HEK293T (cell line): ENCODE results near the gene INPP4A.

Experiments
- ARNT ChIP-seq: fragments of 450-650 bp; IDR thresholded peaks from 2 replicates; pipeline ENCODE4 v1.6.1; 2017; ENCODE audit warnings: mild to moderate bottlenecking
- BHLHE40 ChIP-seq: fragments of 450-650 bp; IDR thresholded peaks from 2 replicates; pipeline ENCODE4 v1.6.1; 2016; ENCODE audit warnings: mild to moderate bottlenecking, moderate library complexity, borderline replicate concordance
- ELF4 ChIP-seq: fragments of 450-650 bp; IDR thresholded peaks from 2 replicates; pipeline ENCODE4 v1.6.1; 2017; ENCODE audit warnings: antibody characterized with exemption
- FOXA1 ChIP-seq: fragments of 450-650 bp; IDR thresholded peaks from 2 replicates; pipeline ENCODE4 v1.6.1; 2016; ENCODE audit warnings: mild to moderate bottlenecking
- FOXK2 ChIP-seq: fragments of 450-650 bp; IDR thresholded peaks from 2 replicates; pipeline ENCODE4 v1.6.1; 2016; ENCODE audit warnings: mild to moderate bottlenecking
- FOXM1 ChIP-seq: fragments of 450-650 bp; IDR thresholded peaks from 2 replicates; pipeline ENCODE4 v1.6.1; 2017; ENCODE audit warnings: mild to moderate bottlenecking, borderline replicate concordance
- L3MBTL2 ChIP-seq: fragments of 450-650 bp; conservative IDR thresholded peaks from 2 replicates; pipeline ENCODE4 v1.6.1; 2016; ENCODE audit warnings: mild to moderate bottlenecking
- LEF1 ChIP-seq: fragments of 450-650 bp; IDR thresholded peaks from 2 replicates; pipeline ENCODE4 v1.6.1; 2017; ENCODE audit warnings: mild to moderate bottlenecking, borderline replicate concordance
- PKNOX1 ChIP-seq: fragments of 450-650 bp; IDR thresholded peaks from 2 replicates; pipeline ENCODE4 v1.6.1; 2016
- SP1 ChIP-seq: fragments of 450-650 bp; IDR thresholded peaks from 2 replicates; pipeline ENCODE4 v1.6.1; 2017
- ZNF384 ChIP-seq: fragments of 450-650 bp; IDR thresholded peaks from 2 replicates; pipeline ENCODE4 v1.6.1; 2016

- TF ChIP-seq ZNF384 (no peak), FOXA1 (no peak), SP1 (no peak), LEF1 (no peak), FOXM1 (no peak), BHLHE40 (no peak), ELF4 (no peak), FOXK2 (no peak), PKNOX1 (no peak), L3MBTL2 (no peak), ARNT (no peak)
Measured at GRCh38 chr2:98588880-98589431, 144.3 kb downstream of the INPP4A start.
